ENCODE results near the gene MAL. TPM values are rescaled to one million over a fixed set of nuclear protein-coding genes. Genes with fewer than 3 reads are reported as not detected.

Gene MAL
- polyA plus RNA-seq, 3 donors: 271 to 300 (median 279) TPM

DNA sequence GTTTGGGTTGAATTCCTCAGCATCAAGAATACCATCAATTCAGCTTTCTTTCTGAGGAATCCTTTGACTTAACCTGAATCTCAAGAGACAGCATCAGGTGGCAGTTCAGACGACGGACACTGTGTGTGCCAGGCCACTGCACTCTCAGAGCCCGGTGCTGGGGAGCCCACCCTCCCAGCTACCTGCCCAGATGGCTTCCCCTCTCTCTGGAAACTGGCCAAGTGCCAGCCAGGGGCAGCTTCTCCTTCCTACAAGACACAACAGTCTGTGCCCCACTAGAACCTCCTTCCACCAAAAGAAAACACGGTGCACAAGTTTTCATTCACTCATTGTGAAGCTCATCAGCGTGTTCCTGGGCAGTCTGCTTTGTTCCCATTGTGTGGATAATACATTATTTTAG, 28.5 kb downstream of the MAL start:
- DNase-seq (ENCODE audit: extremely low read depth in 1 of 11, low read depth in 9 of 11, low spot score in 4 of 11): no peak

DNA sequence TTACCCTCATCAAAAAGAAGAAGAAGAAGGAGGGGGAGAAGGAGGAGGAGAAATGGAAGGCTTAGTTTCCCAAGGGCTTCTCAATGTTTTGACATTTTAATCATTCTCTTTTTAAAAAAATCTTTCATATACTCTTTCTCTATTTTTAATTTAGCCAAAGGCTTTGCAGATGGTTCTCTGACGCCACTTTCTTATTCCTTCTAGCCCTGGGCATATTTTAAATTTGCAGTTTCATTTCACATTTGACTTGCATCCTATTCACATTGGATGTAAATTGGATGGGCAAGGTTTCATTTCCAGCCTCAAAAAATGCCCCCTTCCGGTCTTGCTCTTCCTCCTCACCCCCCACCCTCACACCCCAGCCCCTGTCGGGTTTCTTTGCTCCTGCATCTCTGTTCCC, 29.8 kb downstream of the MAL start:
- DNase-seq (ENCODE audit: extremely low read depth in 1 of 11, low read depth in 9 of 11, low spot score in 4 of 11): no peak

DNA sequence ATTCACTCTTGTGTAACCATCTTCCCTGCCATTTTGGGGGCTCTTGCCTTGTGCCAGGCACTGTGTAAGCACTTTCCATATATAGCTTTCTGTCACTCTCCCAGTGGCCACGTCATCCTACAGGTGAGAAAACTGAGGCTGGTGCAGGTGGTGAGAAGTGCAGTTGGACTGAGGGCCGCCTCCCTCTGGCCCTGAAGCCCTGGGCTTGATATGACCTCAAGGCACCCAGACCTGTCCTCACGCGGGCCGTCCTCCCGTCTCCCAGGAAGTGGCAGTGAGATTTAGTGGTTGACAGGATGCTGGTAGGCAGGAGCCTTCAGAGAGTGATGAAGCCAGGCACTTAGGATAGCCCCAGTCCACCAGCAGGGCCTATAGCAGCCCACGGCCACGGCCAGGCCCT, 30.5 kb downstream of the MAL start:
- no peak for DNase-seq (ENCODE audit: extremely low read depth in 1 of 11, low read depth in 9 of 11, low spot score in 4 of 11)

DNA sequence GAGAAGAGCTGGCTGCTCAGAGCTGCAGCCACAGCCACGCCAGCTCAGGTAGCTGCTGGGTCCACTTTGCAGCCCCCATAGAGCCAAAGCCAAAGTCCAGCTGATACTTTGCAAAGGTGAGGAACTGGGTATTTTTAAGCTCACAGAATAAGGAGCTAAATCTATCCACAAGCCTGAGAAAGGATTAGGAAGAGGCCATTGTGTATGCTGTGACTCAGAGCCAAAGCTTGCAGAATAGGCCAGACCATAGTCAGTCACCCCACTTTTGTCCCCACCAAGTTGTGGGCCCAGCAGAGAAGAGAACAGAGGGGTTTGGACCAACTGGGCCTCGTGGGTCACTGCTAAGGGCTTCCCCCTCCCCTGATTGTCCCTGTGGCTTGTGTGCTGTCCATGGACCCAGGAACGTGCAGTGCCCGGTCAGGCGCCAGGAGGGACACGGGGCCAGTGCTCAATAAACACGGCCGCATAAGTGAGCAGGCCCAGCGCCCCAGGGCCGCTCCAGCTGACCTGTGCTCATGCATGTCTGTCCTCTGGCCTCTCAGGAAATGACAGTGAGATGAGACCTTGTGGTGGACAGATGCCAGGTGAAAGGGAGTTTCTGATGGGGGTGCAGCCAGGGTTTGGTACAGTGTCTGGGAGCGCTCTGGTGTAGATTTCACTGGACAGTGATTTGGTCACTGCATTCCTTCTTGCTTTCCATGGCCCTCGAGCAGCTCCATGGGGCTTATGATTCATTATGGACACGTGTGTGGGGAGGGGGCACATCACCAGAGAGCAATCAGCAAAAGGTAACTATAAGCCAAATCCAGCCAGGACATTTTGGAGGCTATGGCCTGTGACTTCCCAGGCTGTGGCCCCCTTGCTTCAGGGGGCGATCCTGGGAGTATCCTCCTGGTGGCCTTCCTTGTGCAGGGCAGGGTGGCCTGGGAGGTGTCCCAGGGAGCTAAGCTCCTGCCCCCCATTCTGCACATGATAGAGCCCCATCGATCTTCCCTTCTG, 31.3 kb downstream of the MAL start:
- no peak for DNase-seq (ENCODE audit: extremely low read depth in 1 of 11, low read depth in 9 of 11, low spot score in 4 of 11)

DNA sequence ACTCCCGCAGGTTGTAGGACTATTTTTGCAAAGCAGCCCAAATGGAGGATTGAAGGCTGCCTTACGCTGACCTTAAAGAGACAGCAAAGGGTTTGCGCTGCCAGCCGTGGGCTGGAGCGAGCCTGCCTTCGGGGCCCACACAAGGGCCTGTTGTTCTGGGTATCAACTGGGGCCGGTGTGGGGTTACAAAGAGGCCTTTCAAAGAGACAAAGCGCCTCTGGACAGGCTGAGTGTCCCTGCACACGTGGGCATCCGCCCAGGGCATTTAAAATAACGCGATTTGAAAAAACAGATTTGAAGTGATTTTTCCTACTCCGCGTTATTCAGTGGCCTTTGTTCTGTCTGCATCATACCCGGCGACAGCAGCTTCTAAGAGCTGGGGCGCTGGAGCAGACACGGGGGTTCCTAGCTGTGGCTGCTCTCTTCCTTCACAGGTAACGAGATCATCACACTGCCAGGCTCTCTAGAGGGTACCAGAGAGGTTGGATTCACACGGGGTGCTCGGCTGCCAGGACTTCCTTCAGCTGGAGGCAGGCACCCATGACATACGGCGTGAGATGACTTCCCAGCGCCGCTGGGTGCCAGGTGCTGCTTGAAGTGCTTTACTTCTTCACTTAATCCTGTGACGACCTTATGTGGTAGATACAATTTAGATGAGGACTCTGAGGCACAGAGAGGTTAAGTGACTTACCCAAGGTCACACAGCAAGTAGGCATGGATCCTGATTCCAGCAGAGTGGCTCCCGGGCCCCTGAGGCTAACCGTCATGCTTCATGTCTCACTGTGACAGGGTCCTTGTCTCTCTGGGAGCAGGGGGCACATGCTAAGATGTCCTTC, 32.2 kb downstream of the MAL start:
- DNase-seq (ENCODE audit: extremely low read depth in 1 of 11, low read depth in 9 of 11, low spot score in 4 of 11): no peak

DNA sequence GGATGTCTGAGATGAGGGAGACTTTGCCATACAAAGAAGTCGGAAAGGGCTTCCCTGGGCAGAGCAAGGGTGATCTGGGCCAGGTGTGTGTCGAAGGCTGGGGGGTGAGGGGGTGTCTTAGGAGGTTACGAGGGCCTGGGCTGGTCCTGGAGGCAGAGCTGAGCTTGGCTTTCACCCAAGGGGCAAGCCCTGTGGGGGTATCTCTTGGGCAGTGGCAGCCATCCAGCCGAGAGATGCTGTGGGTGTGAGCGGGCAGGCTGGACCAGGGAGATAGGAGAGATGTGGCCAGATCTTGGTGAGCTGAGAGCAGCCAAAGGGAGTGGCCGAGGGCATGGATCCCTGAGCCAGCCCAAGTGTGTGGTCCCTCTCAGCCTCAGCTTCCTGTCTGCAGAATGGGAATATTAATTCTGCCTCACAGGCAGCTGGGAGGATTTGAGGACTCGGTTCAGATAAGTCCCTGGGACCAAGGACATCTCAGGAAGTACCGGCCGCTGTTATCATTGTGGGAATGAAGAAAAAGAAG, 33.0 kb downstream of the MAL start:
- DNase-seq (ENCODE audit: extremely low read depth in 1 of 11, low read depth in 9 of 11, low spot score in 4 of 11): no peak

DNA sequence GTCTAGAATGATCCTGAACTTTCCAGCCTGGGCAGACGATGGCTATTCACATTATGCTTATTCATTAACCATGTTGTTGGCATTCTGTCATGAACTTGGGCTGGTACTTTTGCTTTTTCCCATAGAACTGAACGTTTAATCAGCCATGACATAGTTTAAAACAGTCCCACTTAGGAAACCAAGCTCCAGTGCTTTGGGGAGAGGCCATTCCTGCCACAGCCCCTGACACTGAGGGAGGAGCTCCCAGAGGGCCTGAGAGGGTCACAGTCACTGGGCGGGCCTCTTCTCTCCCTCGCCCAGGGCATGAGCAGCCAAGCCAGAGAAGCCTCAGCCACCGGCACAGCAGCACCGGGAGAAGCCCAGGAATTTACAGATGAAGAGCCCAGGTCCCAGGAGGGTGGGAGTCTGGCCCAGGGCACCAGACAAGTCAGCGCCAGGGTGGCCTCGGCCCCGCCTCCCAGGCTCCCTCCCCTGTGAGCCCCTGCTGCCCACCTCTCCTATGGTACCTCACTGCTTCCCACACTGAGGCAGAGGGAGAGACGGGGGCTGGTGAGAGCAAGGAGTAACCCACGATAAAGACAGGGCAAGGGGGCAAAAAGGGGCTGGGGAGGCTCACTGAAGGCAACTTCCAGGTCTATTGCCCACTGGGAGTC, 33.6 kb downstream of the MAL start:
- DNase-seq (ENCODE audit: extremely low read depth in 1 of 11, low read depth in 9 of 11, low spot score in 4 of 11): peak in 6 of 11 donors; percentile 45 to 79 (median 68)

DNA sequence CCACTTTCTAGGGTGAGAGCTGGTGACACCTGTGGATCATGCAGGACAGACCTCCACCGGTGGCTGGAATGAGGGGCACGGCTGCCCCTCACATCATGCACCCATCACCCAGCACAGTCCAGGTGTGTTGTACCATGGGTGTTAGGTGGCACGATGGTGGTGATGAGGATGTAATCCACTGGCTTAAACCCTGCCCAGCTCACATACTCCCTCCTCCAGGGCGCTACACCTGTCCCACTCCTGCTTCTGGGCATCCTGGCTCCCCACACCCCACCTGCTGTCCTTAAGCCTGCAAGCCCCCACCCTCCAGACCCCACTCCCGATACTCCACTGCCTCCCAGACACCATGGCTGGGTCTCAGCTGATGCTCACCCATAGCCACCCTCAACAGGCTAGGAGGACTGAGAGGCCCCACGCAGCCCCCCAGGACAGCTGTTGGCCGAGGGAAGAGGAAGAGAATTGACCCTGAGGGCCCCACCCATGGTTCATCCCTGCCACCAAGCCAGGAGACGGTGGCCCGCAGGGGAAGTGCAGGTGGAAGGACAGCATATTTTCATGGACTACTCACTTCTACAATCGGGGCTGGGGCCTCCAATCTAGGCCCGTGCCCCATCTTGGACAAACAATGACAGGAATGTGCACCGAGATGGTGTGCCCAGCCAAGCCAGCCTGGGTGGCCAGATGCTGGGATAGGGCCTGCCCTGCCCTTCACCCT, 34.3 kb downstream of the MAL start:
- DNase-seq (ENCODE audit: extremely low read depth in 1 of 11, low read depth in 9 of 11, low spot score in 4 of 11): no peak

DNA sequence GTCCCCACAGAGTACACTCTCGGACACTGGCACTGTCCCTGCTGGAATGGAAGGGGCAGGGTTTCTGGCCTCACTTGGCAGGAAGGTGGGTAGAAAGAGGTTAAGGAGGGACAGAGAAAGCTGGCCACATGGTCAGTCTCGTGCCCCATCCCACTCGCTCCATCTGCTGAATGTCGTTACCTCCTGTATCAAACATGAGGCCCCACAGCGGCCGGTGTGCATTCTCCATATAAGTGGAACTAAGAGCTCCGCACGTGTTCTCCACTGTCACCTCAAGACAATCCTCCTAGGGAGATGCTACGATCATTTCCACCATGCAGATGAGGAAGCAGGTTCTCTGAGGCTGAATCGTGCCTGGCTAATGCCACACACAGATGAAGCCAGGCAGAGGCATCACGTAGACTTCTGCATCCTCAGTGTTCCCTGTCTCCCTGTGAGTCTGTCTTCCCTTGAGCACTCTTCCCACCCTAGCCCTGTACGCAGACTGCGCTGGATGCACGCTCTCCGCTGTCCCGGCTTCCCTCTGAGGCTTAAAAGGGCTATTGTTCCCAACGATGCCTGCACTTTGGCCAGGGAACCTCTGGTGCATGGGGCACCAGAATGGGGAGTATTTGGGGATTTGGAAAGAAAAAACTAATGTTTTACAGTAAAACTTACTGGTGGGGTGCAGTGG, 35.1 kb downstream of the MAL start:
- no peak for DNase-seq (ENCODE audit: extremely low read depth in 1 of 11, low read depth in 9 of 11, low spot score in 4 of 11)

DNA sequence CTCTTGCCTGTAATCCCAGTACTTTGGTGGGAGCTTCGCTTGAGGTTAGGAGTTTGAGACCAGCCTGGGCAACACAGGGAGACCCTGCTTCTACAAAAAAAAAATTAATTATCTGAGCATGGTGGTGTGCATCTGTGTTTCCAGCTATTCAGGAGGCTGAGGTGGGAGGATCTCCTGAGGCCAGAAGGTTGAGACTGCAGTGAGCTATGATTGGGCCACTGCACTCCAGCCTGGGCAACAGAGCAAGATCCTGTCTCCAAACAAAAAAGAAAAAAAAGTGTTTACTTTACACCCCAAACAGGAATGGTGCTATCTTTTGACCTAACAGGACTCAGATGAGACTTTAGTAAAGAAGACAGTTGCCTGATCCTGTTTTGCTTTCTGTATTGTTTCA, 35.6 kb downstream of the MAL start:
- DNase-seq (ENCODE audit: extremely low read depth in 1 of 11, low read depth in 9 of 11, low spot score in 4 of 11): no peak

DNA sequence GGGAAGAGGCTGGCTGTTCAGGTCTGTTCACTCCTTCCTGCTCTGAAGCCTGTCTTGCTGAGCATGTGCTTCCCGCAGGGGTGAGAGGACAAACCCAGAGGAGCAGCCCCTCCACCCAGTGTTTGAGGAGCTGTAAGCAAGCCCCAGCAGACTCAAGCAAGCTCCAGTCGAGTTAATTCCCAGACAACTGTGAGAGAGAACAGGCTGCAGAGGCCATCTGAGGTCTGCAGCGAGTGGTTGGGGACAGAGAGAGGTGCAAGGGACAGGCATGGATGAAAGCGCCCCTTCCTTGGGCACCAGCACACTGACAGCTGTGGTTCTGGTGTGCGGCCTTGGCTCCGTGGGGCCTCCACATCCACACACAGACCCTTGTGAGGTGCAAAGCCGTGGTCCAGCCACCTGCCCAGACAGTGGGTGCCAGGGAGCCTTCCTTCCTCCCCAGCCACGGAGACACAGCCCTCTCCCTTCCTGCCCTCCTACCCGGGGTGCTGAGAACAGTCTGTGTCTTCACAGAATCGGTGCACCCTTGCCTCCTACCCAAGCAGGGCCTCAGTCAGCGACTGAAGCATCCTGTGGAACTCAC, 36.2 kb downstream of the MAL start:
- DNase-seq (ENCODE audit: extremely low read depth in 1 of 11, low read depth in 9 of 11, low spot score in 4 of 11): no peak

DNA sequence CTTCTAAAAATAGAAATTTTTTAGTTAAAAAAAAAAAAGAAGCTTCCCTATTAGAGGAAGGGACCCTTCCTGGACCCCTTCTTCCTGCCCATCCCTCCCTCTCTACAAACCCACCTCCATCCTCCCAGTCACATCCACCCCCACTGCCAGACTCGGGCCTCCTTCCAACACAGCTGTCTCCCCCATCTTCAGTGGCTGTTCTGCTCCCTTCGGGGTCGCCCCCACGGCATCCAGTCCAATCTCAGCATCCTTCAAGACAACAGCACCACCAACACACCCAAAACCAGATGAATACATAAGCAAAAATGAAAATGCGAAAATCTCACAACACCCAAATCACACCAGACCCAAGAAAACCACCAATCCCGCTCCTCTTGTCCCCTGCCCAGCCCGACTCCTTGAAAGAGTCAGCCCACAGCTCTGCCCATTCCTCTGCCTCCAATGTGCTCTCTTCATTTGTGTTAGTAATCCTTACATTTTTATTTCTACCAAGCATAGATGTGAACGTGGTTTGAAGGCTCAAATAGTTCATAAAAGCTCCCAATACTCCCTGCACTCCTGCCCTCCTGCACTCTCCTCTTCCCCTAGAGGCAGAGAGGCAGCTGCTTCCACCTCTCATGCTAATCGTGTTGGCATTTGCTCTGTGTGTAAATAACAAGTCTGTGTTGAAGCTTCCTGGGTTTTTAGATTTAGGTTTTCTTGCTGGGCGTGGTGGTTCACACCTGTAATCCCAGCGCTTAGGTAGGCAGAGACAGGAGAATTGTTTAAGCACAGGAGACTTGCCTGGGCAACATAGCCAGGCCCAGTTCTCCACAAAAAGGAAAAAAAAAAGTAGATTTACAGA, 37.0 kb downstream of the MAL start:
- DNase-seq (ENCODE audit: extremely low read depth in 1 of 11, low read depth in 9 of 11, low spot score in 4 of 11): no peak

DNA sequence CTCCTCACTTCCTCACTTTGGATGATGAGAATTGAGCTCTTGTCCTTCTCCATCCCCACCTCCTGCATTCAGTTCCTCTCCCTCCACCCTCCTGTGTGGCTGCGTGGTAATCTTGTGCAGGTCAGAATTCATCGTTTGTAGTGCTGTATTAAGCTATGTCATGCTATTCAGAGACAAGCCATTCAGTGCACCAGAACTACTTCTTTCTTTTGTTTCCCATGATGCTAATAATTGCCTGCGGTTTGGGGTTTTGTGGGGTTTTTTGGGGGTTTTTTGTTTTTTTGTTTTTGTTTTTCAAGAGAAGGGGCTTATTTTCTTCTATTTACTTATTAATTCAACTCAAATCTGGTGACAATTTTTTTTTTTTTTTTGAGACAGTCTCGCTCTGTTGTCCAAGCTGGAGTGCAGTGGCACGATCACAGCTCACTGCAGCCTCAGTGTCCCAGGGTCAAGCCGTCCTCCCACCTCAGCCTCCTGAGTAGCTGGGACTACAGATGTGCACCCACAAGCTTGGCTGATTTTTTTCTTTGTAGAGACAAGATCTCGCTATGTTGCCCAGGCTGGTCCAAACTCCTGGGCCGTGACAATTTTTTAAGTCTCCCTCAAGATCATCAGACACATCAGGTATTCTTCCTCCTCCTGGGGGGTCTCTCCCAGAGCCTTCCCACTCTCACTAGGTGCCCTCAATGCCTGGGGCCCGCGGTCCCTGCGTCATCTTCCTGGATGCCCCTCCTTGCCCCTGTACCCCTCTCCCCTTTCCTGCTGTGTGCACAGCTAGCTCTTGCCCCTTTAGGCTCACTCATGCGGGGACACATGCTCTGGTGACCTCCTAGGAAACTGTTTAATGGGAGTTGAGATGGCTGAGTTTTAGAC, 37.8 kb downstream of the MAL start:
- no peak for DNase-seq (ENCODE audit: extremely low read depth in 1 of 11, low read depth in 9 of 11, low spot score in 4 of 11)

DNA sequence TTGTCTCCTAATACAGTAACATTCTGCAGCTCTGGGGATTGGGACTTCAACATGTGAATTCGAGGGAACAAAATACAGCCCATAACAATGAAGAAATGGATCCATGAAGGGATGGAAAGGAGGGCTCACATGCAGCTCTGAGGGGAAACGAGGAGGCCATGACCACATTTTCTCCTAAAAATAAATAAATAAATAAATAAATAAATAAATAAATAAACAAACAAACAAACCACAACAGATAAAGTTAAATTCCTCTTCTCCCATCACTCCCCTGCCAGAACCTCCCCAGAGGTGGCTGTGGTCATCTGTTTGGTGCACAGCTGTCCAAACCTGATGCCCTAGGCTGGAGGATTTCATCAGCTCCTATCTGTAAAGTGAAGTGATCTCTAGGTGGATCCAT, 42.7 kb downstream of the MAL start:
- no peak for DNase-seq (ENCODE audit: extremely low read depth in 1 of 11, low read depth in 9 of 11, low spot score in 4 of 11)

DNA sequence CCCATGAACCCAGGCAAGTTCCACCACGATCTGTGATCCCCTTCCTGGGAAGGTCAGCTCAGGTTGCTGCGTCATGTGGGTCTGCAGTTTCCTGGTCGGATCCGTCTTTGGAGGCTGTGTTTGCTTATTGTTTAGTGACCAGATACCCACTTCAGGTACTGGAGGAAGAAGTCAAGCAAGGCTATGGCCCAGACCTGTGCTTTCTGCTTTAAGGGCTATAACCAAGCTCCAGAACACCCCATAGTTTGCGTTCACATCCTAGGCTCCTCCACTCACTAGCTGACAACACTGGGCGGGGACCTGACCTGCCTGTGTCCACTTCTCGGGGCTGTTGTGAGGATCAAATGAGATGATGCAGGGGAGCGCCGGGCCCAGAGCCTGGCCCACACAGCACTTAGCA, 44.0 kb downstream of the MAL start:
- no peak for DNase-seq (ENCODE audit: extremely low read depth in 1 of 11, low read depth in 9 of 11, low spot score in 4 of 11)

DNA sequence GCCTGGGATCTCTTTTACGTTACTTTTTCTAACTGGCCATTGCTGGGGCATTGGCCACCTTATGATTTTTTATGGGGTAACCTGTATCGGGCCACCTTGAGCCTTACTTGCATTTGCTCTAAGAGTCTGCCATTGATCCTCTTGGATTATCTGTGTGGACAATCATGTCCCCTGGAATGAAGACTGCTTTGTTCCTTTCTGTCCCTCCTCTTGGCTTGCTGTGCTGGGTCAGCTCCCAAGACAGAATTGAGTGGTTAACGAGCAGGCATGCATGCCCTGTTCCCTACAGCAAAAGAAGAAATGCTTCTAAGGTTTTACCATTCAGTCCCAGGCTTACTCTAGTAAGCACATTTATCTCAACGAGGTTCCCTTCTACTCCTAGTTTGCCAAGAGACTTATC, 46.3 kb downstream of the MAL start:
- no peak for DNase-seq (ENCODE audit: extremely low read depth in 1 of 11, low read depth in 9 of 11, low spot score in 4 of 11)

Data from renal cortex interstitium (tissue), 11 donors.